Measurements from ENCODE around the gene EIF2B1.

- no peak for TF ChIP-seq POLR2A (IDR thresholded peaks at IDR 0.05)
- no peak for TF ChIP-seq CTCF (IDR thresholded peaks at IDR 0.05)
Measured at GRCh38 chr12:123578243-123578642, 55.2 kb downstream of the EIF2B1 start.
